SK-N-SH (cell line): ENCODE data around the gene EFCAB11. TPM values are rescaled to one million over a fixed set of nuclear protein-coding genes. Genes with fewer than 3 reads are reported as not detected.

Experiments used
- CTCF ChIA-PET: fragments of 300-600, 350-600 bp; formaldehyde crosslinking; extraction: SDS; loops from one replicate; lab custom pipeline; 2021; lab: Yijun Ruan, JAX
- POLR2A ChIA-PET: fragments of 350-600 bp; sonication (Branson Sonifier 250); formaldehyde crosslinking; extraction: SDS; loops from one replicate; lab custom pipeline; 2020; ENCODE audit warnings: antibody characterized with exemption, inconsistent platforms; lab: Yijun Ruan, JAX
- DNase-seq: peaks from one replicate; pipeline ENCODE4 v3.0.0; 2012
- H2AFZ ChIP-seq: fragments of 200-600 bp; sonication (generic); 2 replicates; pipeline ENCODE4 v1.8.1; 2016; ENCODE audit warnings: antibody characterized with exemption, mild to moderate bottlenecking, low read depth
- H3F3A ChIP-seq: fragments of 200-600 bp; sonication (generic); replicated peaks from 2 replicates; pipeline ENCODE3; 2016; ENCODE audit warnings: antibody characterized with exemption, mild to moderate bottlenecking; ENCODE audit not compliant: insufficient read depth
- H3K27ac ChIP-seq, 2 experiments: fragments of 200-500 bp in 1 of 2; fragments of 200-600 bp in 1 of 2; sonication (Bioruptor generic) in 1 of 2; sonication (generic), shearing (Covaris generic) in 1 of 2; 2 replicates each; pipeline versions ENCODE4 v1.5.1 to v1.6.1; 2014 to 2016; ENCODE audit warnings: low read depth in 2 of 2, inconsistent platforms in 1 of 2, low read length in 1 of 2, mild to moderate bottlenecking in 1 of 2, mixed read lengths in 1 of 2
- H3K27me3 ChIP-seq: fragments of 200-600 bp; sonication (generic), shearing (Covaris generic); 2 replicates; pipeline ENCODE4 v1.6.1; 2016; ENCODE audit warnings: mixed run types; ENCODE audit not compliant: insufficient read depth
- H3K36me3 ChIP-seq, 2 experiments: fragments of 200-500 bp in 1 of 2; fragments of 200-600 bp in 1 of 2; sonication (Bioruptor generic) in 1 of 2; sonication (generic) in 1 of 2; replicated peaks in 1 of 2; 2 replicates each; pipeline versions ENCODE3 to v1.5.1; 2014 to 2016; ENCODE audit warnings: low read length in 1 of 2, mild to moderate bottlenecking in 1 of 2; ENCODE audit not compliant: insufficient read depth in 2 of 2, control insufficient read depth in 1 of 2
- H3K4me1 ChIP-seq, 2 experiments: fragments of 200-500 bp in 1 of 2; fragments of 200-600 bp in 1 of 2; sonication (Bioruptor generic) in 1 of 2; sonication (generic), shearing (Covaris generic) in 1 of 2; 2 replicates each; pipeline versions ENCODE4 v1.5.1 to v1.6.1; 2014 to 2016; ENCODE audit warnings: low read depth in 1 of 2, low read length in 1 of 2, mixed run types in 1 of 2; ENCODE audit not compliant: insufficient read depth in 2 of 2, control insufficient read depth in 1 of 2
- H3K4me2 ChIP-seq: fragments of 200-600 bp; sonication (generic), shearing (Covaris generic); 2 replicates; pipeline ENCODE4 v1.6.1; 2017; ENCODE audit warnings: mixed run types
- H3K4me3 ChIP-seq, 2 experiments: fragments of 200-500 bp in 1 of 2; fragments of 200-600 bp in 1 of 2; sonication (Bioruptor generic) in 1 of 2; sonication (generic), shearing (Covaris generic) in 1 of 2; 2 replicates each; pipeline versions ENCODE4 v1.5.1 to v1.8.1; 2014 to 2016; ENCODE audit warnings: low read depth in 2 of 2, inconsistent platforms in 1 of 2, low read length in 1 of 2, mild to moderate bottlenecking in 1 of 2, mixed read lengths in 1 of 2, moderate library complexity in 1 of 2
- H3K79me2 ChIP-seq: fragments of 200-600 bp; sonication (generic); 2 replicates; pipeline ENCODE4 v1.8.1; 2017; ENCODE audit warnings: mild to moderate bottlenecking; ENCODE audit not compliant: insufficient read depth
- H3K9ac ChIP-seq: fragments of 200-600 bp; sonication (generic); 2 replicates; pipeline ENCODE4 v1.6.1; 2017; ENCODE audit warnings: mixed run types
- H3K9me2 ChIP-seq: fragments of 200-600 bp; sonication (generic); 2 replicates; pipeline ENCODE4 v1.6.1; 2017; ENCODE audit warnings: mixed run types
- H3K9me3 ChIP-seq: fragments of 200-600 bp; sonication (generic); 2 replicates; pipeline ENCODE4 v1.6.1; 2017; ENCODE audit warnings: mixed run types, mild to moderate bottlenecking, moderate library complexity
- H4K20me1 ChIP-seq: fragments of 200-600 bp; sonication (generic); 2 replicates; pipeline ENCODE4 v1.6.1; 2017; ENCODE audit warnings: mild to moderate bottlenecking, mixed run types; ENCODE audit not compliant: insufficient read depth
- CTCF ChIP-seq: fragments of 200-600 bp; sonication (generic); IDR thresholded peaks from 2 replicates; pipeline ENCODE4 v1.6.1; 2017; ENCODE audit warnings: antibody characterized with exemption, mild to moderate bottlenecking, moderate library complexity
- ELF1 ChIP-seq: IDR thresholded peaks from 2 replicates; pipeline ENCODE4 v1.4.0; 2012
- EZH2phosphoT487 ChIP-seq: fragments of 200-600 bp; sonication (generic); IDR thresholded peaks from 2 replicates; pipeline ENCODE4 v1.6.1; 2017; ENCODE audit warnings: low read depth, mixed run types, mild to moderate bottlenecking, antibody characterized with exemption, moderate library complexity, borderline replicate concordance
- GABPA ChIP-seq: IDR thresholded peaks from 2 replicates; pipeline ENCODE4 v1.4.0; 2012; ENCODE audit warnings: low read depth, mild to moderate bottlenecking
- JUND ChIP-seq: IDR thresholded peaks from 2 replicates; pipeline ENCODE4 v1.4.0; 2012
- MAX ChIP-seq: IDR thresholded peaks from 2 replicates; pipeline ENCODE4 v1.4.0; 2012; ENCODE audit warnings: low read depth
- NRF1 ChIP-seq: IDR thresholded peaks from 2 replicates; pipeline ENCODE4 v1.6.1; 2012; ENCODE audit warnings: low read depth, mild to moderate bottlenecking, low read length
- RAD21 ChIP-seq: IDR thresholded peaks from 2 replicates; pipeline ENCODE4 v1.6.1; 2012; ENCODE audit warnings: mild to moderate bottlenecking, low read length
- REST ChIP-seq: IDR thresholded peaks from 2 replicates; pipeline ENCODE4 v1.6.1; 2012; ENCODE audit warnings: mild to moderate bottlenecking, low read depth, low read length, moderate library complexity
- SMC3 ChIP-seq: IDR thresholded peaks from 2 replicates; pipeline ENCODE4 v1.6.1; 2012; ENCODE audit warnings: low read depth, low read length, improper control_type of control experiment
- TEAD4 ChIP-seq: IDR thresholded peaks from 2 replicates; pipeline ENCODE4 v1.4.0; 2012; ENCODE audit warnings: mild to moderate bottlenecking, borderline replicate concordance; ENCODE audit not compliant: insufficient read depth
- WGBS: methylation state at CpG from one replicate; pipeline ENCODE4 v1.1.6; 2017; ENCODE audit warnings: low lambda C conversion rate; 5-methylcytosine and 5-hydroxymethylcytosine counted together
- polyA plus RNA-seq, 3 experiments: library from polyadenylated mRNA; depleted of rRNA; stranded (reverse); fragments of >200 nt; gene quantifications; 2 replicates each; pipeline ENCODE4 v1.2.3, GENCODE V29; 2012

The EFCAB11 gene
- polyA plus RNA-seq, 1 of the 3 experiments (the other 2 are of a cell fraction), result 3.9 TPM

- WGBS, result 49% methylated on average over 3 of the region's 3 CpGs
- TF ChIP-seq RAD21, result peak; percentile 16; the same call in 1 of the 2 replicates
- TF ChIP-seq CTCF, result peak; percentile 27
- no peak for TF ChIP-seq SMC3
- no peak for TF ChIP-seq REST
- TF ChIP-seq GABPA, result no peak
- no peak for TF ChIP-seq MAX
- no peak for TF ChIP-seq NRF1
- no peak for TF ChIP-seq EZH2phosphoT487
- TF ChIP-seq ELF1, result no peak
- no peak for DNase-seq
- H3K36me3 ChIP-seq, result no peaks in the 10 kb centered on the region
- H3K27me3 ChIP-seq, result no peaks in the 10 kb centered on the region
- no peak overlapping the region for H3K4me3 ChIP-seq
- H3K9me3 ChIP-seq, result no peaks in the 10 kb centered on the region
- ChIA-PET POLR2A (no interaction called here), CTCF (interaction anchor here (0.6 to 1.4 kb wide), 6 partner anchors 9 to 896 kb away, joined by 3 to 5 read pairs (median 4); partner anchors contain the start of gene TDP1)
- no peaks in the 10 kb centered on the region for H3K9me2 ChIP-seq
- no peaks in the 10 kb centered on the region for H4K20me1 ChIP-seq
- no peaks in the 10 kb centered on the region for H3K4me1 ChIP-seq
- no peaks in the 10 kb centered on the region for H3K79me2 ChIP-seq
- no peak overlapping the region for H3K9ac ChIP-seq
- H2AFZ ChIP-seq, result no peak overlapping the region
- no peak overlapping the region for H3K4me2 ChIP-seq
- H3F3A ChIP-seq, result peaks cover 10% of the 10 kb centered on the region
- H3K27ac ChIP-seq, result no peak overlapping the region
Observed at GRCh38 chr14:89936654-89937185, 17.8 kb downstream of the EFCAB11 start.

GRCh38 chr14:89933002-89933401, 21.5 kb downstream of the EFCAB11 start:
- ChIA-PET POLR2A (no interaction called here), CTCF (interaction anchor here (0.8 kb wide), 1 partner anchor 21 kb away, joined by 3 read pairs; no protein-coding TSS in a partner anchor)
- Histone ChIP-seq H3K9ac (no peak overlapping the region), H3K4me1 (no peaks in the 10 kb centered on the region), H4K20me1 (no peaks in the 10 kb centered on the region), H2AFZ (no peak overlapping the region), H3K9me3 (no peaks in the 10 kb centered on the region), H3K36me3 (peaks cover 0 to 11% of the 10 kb centered on the region in 2 experiments), H3K4me2 (no peak overlapping the region), H3K27ac (no peak overlapping the region), H3K79me2 (no peaks in the 10 kb centered on the region), H3K9me2 (no peaks in the 10 kb centered on the region), H3F3A (no peaks in the 10 kb centered on the region), H3K27me3 (no peaks in the 10 kb centered on the region), H3K4me3 (no peak overlapping the region)
- 73% methylated on average over 6 of the region's 6 CpGs for WGBS
- TF ChIP-seq TEAD4 (no peak), RAD21 (no peak), ELF1 (no peak), REST (no peak), JUND (no peak), MAX (no peak)
- no peak for DNase-seq
